HepG2 (cell line): ENCODE data around the gene RPS14. TPM values are rescaled to one million over a fixed set of nuclear protein-coding genes. Genes with fewer than 3 reads are reported as not detected.

Experiments
- CREM ChIP-seq, 2 experiments: sonication (generic) in 1 of 2; formaldehyde crosslinking in 1 of 2; IDR thresholded peaks; 2 replicates each; pipeline versions ENCODE4 v1.4.0 to v1.6.1; 2016 to 2020; ENCODE audit warnings: antibody characterized with exemption in 1 of 2, mild to moderate bottlenecking in 1 of 2, missing genetic modification reagents in 1 of 2
- GPBP1L1 ChIP-seq: sonication (generic); formaldehyde crosslinking; IDR thresholded peaks from 2 replicates; pipeline ENCODE4 v1.5.0; 2020; ENCODE audit warnings: mild to moderate bottlenecking, missing genetic modification reagents
- IRX3 ChIP-seq: sonication (generic); formaldehyde crosslinking; IDR thresholded peaks from 2 replicates; pipeline ENCODE4 v1.8.1; 2023; ENCODE audit warnings: mild to moderate bottlenecking, low read depth, missing genetic modification reagents, borderline replicate concordance
- KIAA2018 ChIP-seq: sonication (generic); formaldehyde crosslinking; IDR thresholded peaks from 2 replicates; pipeline ENCODE4 v1.5.0; 2020; ENCODE audit warnings: mild to moderate bottlenecking, missing genetic modification reagents, borderline replicate concordance
- MATR3 ChIP-seq: sonication (generic); formaldehyde crosslinking; IDR thresholded peaks from 2 replicates; pipeline ENCODE4 v1.4.0; 2020; ENCODE audit warnings: missing genetic modification reagents
- MEF2D ChIP-seq: sonication (generic); formaldehyde crosslinking; IDR thresholded peaks from 2 replicates; pipeline ENCODE4 v1.5.1; 2020; ENCODE audit warnings: mild to moderate bottlenecking, missing genetic modification reagents
- NRL ChIP-seq: sonication (generic); formaldehyde crosslinking; IDR thresholded peaks from 2 replicates; pipeline ENCODE4 v1.5.0; 2020; ENCODE audit warnings: missing genetic modification reagents, mild to moderate bottlenecking, moderate library complexity, borderline replicate concordance
- RBAK ChIP-seq: sonication (generic); formaldehyde crosslinking; IDR thresholded peaks from 2 replicates; pipeline ENCODE4 v1.5.1; 2020; ENCODE audit warnings: mild to moderate bottlenecking, missing genetic modification reagents
- SP4 ChIP-seq: sonication (generic); formaldehyde crosslinking; IDR thresholded peaks from 2 replicates; pipeline ENCODE4 v1.8.1; 2023; ENCODE audit warnings: mild to moderate bottlenecking, missing genetic modification reagents
- ZNF180 ChIP-seq: sonication (generic); formaldehyde crosslinking; IDR thresholded peaks from 2 replicates; pipeline ENCODE4 v1.4.0; 2020; ENCODE audit warnings: low read depth, missing genetic modification reagents, borderline replicate concordance
- ZNF567 ChIP-seq: sonication (generic); formaldehyde crosslinking; IDR thresholded peaks from 2 replicates; pipeline ENCODE4 v1.8.1; 2023; ENCODE audit warnings: mild to moderate bottlenecking, missing genetic modification reagents, borderline replicate concordance
- ZSCAN20 ChIP-seq: sonication (generic); formaldehyde crosslinking; IDR thresholded peaks from 2 replicates; pipeline ENCODE4 v1.4.0; 2020; ENCODE audit warnings: missing genetic modification reagents, mild to moderate bottlenecking, borderline replicate concordance
- polyA plus RNA-seq, 8 experiments: library from polyadenylated mRNA; depleted of rRNA in 3 of 8; stranded (reverse) in 7 of 8; unstranded in 1 of 8; fragments of >200 nt; fragmentation: Illumina TruSeq in 4 of 8; extraction: Trizol in 4 of 8; gene quantifications; 2 replicates each; pipeline versions ENCODE4 v1.2.1 to v1.2.3, GENCODE V29; 2011 to 2016; ENCODE audit warnings: low read depth in 4 of 8, missing spikeins in 1 of 8, mixed read lengths in 1 of 8; ENCODE audit not compliant: insufficient read depth in 1 of 8
- total RNA-seq, 5 experiments: library from RNA; depleted of rRNA; stranded (reverse); fragments of >200 nt; fragmentation: Illumina TruSeq; extraction: Trizol; gene quantifications; 2 replicates each; pipeline ENCODE4 v1.2.3, GENCODE V29; 2016; ENCODE audit warnings: low read depth in 1 of 5
- TF ChIP-seq, protein P1 (sequence below): sonication (generic); formaldehyde crosslinking; IDR thresholded peaks from 2 replicates; pipeline ENCODE4 v1.4.0; 2020; ENCODE audit warnings: missing genetic modification reagents, borderline replicate concordance
- TF ChIP-seq, protein P2 (sequence below): sonication (generic); formaldehyde crosslinking; IDR thresholded peaks from 2 replicates; pipeline ENCODE4 v1.4.0; 2020; ENCODE audit warnings: mild to moderate bottlenecking, missing genetic modification reagents
- TF ChIP-seq, protein P3 (sequence below): sonication (generic); formaldehyde crosslinking; IDR thresholded peaks from 2 replicates; pipeline ENCODE4 v1.8.0; 2022; ENCODE audit warnings: mild to moderate bottlenecking, missing genetic modification reagents; ENCODE audit not compliant: insufficient replicate concordance

RPS14 gene
- total and polyA plus RNA-seq, 2 of the 13 experiments (the other 11 are each of a cell fraction or from before 2014, with no cell fraction given) = 2,116 to 3,295 TPM

DNA sequence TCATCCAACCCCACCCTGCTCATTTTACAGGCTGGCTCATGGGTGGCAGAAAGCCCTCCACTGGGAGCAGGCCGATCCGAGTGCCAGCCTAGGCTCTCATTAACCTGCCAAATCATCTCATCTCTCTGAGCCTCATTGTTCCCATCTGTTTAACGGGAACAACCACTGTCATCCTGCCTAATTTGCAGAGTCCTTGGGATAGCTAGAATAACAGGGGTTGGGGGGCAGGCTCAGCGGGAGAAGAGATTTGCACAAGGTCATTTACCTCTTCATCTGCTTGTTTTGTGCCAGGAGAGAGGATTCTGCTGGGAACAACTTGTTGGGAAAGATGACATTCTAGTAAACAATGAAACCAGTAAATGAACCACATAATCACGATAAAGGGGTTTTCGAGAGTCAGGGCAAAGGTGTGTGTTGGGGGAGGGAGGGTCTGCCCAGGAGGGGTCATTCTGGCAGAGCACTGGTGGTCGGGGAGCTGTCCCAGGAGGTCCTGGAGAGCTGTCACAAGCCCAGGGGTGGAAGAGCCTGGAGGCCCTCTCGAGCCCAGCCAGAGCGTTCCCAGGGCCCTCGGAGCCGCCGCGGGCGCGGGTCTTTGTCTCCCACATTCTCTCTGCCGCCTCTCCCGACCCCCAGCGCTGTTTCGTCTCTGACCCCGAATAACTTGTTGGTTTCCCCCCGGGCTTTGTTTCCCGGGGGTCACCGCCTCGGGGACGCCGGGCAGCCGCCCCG, 35.6 kb upstream of the RPS14 start (continued):
- TF ChIP-seq, protein P1, sequence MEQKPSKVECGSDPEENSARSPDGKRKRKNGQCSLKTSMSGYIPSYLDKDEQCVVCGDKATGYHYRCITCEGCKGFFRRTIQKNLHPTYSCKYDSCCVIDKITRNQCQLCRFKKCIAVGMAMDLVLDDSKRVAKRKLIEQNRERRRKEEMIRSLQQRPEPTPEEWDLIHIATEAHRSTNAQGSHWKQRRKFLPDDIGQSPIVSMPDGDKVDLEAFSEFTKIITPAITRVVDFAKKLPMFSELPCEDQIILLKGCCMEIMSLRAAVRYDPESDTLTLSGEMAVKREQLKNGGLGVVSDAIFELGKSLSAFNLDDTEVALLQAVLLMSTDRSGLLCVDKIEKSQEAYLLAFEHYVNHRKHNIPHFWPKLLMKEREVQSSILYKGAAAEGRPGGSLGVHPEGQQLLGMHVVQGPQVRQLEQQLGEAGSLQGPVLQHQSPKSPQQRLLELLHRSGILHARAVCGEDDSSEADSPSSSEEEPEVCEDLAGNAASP (CRISPR knock-in tag) = no peak
- TF ChIP-seq, protein P2, sequence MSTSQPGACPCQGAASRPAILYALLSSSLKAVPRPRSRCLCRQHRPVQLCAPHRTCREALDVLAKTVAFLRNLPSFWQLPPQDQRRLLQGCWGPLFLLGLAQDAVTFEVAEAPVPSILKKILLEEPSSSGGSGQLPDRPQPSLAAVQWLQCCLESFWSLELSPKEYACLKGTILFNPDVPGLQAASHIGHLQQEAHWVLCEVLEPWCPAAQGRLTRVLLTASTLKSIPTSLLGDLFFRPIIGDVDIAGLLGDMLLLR (CRISPR knock-in tag) = no peak
- no peak for TF ChIP-seq GPBP1L1 (CRISPR knock-in tag)
- no peak for TF ChIP-seq MEF2D (CRISPR knock-in tag)
- no peak for TF ChIP-seq MATR3 (CRISPR knock-in tag)
- no peak for TF ChIP-seq ZSCAN20 (CRISPR knock-in tag)
- TF ChIP-seq SP4 (CRISPR knock-in tag) = no peak
- no peak for TF ChIP-seq IRX3 (CRISPR knock-in tag)
- no peak for TF ChIP-seq KIAA2018 (CRISPR knock-in tag)
- TF ChIP-seq ZNF180 (CRISPR knock-in tag) = no peak
- TF ChIP-seq ZNF567 (CRISPR knock-in tag) = no peak
- TF ChIP-seq RBAK = no peak
- TF ChIP-seq NRL (CRISPR knock-in tag) = no peak
- TF ChIP-seq, protein P3, sequence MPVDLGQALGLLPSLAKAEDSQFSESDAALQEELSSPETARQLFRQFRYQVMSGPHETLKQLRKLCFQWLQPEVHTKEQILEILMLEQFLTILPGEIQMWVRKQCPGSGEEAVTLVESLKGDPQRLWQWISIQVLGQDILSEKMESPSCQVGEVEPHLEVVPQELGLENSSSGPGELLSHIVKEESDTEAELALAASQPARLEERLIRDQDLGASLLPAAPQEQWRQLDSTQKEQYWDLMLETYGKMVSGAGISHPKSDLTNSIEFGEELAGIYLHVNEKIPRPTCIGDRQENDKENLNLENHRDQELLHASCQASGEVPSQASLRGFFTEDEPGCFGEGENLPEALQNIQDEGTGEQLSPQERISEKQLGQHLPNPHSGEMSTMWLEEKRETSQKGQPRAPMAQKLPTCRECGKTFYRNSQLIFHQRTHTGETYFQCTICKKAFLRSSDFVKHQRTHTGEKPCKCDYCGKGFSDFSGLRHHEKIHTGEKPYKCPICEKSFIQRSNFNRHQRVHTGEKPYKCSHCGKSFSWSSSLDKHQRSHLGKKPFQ = no peak
- TF ChIP-seq CREM (IDR thresholded peaks at IDR 0.05) = peak; percentile 34; the same call in 1 of the 2 replicates
- TF ChIP-seq CREM (CRISPR knock-in tag; IDR thresholded peaks at IDR 0.05) = no peak
